HTERT RPE-1 (cell line): ENCODE results near the gene BAHD1.

ENCODE experiments used
- in situ Hi-C: fragments of 300-500 bp; cut with MboI; formaldehyde crosslinking; loops from 4 replicates; pipeline ENCODE4 v1.14.3; 2020; ENCODE audit warnings: low sequenced_read_pairs

The BAHD1 gene

DNA sequence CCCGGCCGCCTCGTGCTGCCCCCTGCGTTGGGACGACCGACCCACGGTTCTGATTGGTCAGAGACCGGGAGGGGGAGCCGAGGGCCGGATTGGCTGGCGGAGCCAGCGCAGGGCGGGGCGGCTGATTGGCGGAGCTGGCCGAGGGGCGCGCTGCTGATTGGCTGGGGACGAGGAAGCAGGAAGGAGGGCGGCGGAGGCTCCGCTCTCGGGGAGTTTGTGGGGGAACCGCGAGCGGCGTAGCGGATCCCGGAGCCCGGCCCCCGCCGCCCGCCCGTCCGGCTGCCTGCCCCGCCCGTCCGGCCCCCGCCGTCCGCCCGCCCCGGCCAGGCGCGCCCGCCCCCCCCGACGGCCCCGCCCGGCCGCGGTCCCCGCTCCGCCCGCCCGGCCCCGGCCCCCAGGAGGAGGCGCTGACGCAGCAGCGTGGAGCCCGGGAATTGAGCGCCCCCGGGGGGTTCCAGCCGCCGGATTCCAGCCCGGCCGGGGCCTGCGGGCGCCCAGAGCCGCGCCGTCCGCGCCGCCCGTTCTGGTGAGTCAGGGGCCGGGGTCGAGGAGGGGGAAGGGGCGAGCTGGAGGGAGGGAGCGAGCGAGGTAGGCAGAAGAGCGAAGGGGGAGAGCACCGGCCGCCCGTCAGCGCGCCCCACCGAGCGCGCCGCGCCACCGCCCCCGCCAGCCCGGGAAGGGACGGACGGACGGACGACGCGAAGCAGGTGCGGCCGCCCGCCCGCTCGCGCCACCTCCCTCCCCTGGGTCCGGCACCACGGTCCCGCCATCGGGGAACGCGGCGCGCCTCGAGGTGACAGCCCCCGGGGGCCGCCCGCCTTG, at the start of gene BAHD1:
TSS of gene BAHD1 (plus strand) at position 211 of the 822 bp plus-strand sequence. CDS start 17,512 bp downstream, outside the sequence.
- in situ Hi-C loops = no loop called here

DNA sequence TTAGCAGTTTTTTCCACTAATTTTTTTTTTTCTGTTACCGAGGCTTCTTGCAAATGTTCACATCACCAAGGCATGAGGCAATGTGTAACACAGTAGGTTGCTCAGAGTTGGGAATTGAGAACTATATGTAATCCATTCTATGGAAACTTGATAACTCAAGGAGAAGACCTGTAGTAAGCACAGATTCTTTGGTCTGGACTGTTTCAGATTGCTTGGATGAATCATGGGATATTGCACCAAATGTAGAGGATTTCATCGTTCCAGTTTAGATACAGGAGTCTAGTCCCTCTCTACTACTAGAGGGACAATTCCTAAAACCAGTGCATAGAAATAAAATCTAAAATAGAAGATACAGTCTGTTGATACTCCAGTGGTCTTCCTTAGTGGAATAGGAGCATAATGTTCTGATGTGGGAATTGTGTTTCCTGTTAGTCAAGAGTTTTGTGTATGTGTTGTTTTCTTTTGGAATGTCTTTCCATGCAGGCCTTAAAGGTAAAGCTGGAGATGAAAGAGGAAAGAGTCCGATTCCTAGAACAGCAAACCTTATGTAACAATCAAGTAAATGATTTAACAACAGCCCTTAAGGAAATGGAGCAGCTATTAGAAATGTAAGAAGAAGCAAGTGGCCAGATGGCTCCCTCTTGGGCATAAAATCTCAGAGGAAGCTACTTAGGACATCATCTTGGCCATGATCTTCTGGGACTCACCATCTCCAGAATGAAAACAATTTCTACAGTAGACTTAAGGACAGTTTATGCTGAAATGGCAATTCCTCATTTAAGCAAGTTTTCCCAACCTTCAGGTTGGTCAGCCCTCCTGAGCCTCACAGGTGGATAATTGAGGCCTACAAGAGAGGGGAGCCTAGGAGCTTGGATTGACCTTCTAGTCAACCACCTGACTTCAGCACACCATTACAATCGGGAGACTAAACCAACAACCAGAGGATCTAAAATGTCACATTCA, 47.5 kb upstream of the BAHD1 start:
- in situ Hi-C loops = no loop called here

DNA sequence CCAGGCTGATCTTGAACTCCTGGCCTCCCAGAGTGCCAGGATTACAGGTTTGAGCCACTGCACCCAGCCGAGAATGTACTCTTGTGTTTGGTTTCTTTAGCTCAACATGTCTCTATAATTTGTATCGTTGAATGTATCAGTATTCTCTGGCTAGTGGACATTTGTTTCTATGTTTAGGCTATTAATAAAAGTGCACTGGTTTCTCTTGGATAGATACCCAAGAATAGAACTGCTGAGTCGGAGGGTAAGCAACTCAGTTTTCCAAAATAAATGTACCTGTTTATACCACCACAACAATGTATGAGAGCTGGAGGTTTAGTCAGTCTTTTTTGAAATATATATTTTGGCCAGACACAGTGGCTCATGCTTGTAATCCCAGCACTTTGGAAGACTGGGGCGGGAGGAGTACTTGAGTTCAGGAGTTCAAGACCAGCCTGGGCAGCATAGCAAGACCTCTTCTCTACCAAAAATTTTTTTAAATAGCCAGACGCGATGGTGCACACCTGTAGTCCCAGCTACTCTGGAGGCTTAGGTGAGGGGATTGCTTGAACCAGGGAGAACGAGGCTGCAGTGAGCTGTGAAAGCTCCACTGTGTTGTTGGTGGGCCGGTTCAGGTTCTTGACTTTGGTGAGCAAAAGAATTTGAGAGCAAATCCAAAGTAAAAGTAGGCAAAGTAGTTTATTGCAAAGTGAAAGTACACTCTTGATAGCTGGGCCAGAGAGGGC, 42.9 kb upstream of the BAHD1 start:
- in situ Hi-C loops = no loop called here

DNA sequence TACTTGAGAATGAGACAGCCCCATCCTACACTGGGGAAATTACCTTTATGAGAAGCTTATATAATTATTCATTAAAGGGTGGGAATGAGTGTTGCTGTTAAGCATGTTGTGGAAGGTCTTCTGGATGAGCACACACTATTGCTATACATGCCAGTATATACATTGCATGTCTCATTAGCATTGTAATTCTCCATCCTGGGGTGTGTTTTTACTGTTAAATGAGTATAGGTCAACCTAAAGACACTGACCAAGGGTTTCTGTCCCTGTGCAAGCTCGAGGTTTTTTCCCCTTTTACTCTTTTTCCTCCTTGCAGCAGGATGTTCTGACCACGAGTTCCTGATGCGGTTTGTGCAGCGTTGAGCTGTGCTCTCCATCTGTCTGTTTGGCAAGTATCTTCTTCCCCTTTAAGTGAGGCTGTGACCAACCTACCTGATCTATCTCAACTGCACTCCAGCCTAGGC, 42.3 kb upstream of the BAHD1 start:
- in situ Hi-C loops = no loop called here

DNA sequence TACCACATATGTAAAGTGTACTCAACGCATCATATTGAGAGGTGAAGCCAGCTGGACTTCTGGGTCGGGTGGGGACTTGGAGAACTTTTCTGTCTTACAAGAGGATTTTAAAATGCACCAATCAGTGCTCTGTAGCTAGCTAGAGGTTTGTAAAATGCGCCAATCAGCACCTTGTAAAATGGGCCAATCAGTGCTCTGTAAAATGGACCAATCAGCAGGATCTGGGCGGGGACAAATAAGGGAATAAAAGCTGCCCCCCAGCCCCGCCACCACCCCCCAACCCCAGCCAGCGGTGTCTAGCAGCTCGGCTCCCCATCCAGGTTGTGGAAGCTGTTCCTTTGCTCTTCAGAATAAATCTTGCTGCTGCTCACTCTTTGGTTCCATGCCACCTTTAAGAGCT, 41.4 kb upstream of the BAHD1 start:
- in situ Hi-C loops = no loop called here

GRCh38 chr15:40405501-40406381, 35.0 kb upstream of the BAHD1 start, which contains the start of gene IVD:
Gene IVD, plus strand, starts transcription at chr15:40405795. Its CDS starts 33 bp downstream, at chr15:40405828.
- in situ Hi-C loops = no loop called here

- in situ Hi-C loops = no loop called here
Observed at GRCh38 chr15:40407330-40407990, 33.3 kb upstream of the BAHD1 start.

DNA sequence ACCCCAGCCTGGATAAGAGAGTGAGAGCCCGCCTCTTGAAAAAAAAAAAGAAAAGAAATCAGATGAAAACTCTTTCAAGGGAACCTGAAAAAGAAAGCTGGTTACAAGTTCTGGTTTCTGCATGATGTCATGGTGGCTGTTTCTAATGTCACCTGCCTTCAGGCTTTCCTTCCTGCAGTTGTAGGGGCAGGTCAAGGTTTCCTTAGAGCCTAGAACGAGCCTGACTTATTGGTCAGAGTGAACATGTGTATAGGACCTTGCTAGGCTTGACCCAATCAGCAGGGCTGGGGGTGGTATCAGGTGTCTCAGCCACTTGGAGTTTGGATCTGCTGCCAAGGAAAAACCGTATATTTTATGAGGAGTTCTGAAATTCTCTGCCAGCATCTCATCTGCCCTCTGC, 31.4 kb upstream of the BAHD1 start:
- in situ Hi-C loops = no loop called here

GRCh38 chr15:40410476-40410875, 30.3 kb upstream of the BAHD1 start:
- in situ Hi-C loops = no loop called here

DNA sequence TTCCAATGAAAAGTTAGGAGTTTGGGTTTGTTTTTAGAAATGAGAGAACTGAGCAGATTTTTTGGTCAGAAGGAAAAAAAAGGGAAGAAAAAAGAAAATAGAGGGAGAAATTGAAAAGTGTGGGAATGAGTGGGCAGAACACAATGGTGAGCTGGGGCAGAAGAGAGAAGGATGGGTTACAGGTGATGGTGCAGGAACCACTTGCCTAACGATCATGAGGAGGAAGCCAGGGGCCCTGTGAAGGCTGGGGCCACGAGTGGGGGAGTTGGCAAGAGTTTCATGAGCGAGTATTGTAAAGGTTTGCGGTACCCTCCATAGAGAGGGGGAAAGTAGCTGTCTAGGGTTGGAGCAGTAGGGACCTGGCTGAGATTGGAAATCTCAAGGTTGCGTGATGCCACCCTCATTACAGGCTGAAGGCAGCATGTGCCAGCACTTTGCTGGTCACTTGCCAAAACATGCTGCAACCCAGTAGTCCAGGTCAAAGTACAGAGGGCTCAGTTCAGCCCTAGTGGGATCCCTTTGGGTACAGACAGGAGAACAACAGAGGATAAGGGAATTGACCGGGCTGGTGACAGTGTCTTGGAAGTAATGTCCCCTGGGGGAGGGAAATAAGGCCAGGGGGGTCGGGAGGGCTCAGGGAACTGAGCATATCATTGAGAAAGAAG, 28.5 kb upstream of the BAHD1 start:
- in situ Hi-C loops = no loop called here

GRCh38 chr15:40413036-40413435, 27.7 kb upstream of the BAHD1 start:
- in situ Hi-C loops = no loop called here

DNA sequence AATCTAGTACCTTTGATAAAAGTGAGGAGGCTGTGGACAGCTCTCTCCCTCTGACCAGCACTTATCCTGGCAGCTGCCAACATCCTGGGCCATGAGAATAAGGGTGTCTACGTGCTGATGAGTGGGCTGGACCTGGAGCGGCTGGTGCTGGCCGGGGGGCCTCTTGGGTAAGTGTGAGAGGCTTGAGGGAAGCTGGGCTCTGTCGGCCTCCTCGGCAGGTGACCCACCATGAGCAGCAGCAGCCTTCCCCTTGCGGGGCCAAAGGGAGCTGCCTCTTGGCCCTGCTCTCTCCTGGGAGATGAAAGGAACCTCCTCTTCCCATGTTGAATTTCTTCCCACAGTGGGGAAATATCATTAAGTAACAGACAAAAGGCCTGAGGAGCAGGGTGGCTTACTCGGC, 25.9 kb upstream of the BAHD1 start:
- in situ Hi-C loops = no loop called here

DNA sequence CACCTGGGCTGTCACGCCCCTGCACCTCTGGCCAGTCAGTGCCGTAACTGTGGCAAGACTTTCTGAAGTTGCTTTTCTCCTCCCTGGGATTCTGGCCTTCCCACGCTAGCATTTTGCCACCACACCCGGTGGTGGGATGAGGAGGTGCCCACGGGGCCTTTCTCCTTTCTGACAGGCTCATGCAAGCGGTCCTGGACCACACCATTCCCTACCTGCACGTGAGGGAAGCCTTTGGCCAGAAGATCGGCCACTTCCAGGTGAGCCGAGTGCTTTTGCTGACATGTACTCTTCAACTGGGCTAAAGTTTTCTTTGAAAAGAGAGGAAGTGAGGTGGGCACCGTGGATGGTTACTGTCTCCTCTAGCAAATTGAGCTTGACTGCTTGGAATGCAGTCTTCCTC, 25.5 kb upstream of the BAHD1 start:
- in situ Hi-C loops = no loop called here

DNA sequence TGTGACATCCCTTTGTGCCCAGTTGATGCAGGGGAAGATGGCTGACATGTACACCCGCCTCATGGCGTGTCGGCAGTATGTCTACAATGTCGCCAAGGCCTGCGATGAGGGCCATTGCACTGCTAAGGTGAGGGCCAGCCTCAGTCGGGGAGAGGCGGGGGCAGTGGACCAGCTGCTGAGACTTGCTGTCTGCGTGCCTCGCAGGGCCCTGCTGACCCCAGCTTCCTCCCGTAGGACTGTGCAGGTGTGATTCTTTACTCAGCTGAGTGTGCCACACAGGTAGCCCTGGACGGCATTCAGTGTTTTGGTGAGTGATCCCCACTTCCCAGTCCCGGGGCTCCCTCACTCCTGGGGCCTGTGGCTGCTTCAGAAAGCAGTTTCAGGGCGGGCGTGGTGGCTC, 24.7 kb upstream of the BAHD1 start:
- in situ Hi-C loops = no loop called here

DNA sequence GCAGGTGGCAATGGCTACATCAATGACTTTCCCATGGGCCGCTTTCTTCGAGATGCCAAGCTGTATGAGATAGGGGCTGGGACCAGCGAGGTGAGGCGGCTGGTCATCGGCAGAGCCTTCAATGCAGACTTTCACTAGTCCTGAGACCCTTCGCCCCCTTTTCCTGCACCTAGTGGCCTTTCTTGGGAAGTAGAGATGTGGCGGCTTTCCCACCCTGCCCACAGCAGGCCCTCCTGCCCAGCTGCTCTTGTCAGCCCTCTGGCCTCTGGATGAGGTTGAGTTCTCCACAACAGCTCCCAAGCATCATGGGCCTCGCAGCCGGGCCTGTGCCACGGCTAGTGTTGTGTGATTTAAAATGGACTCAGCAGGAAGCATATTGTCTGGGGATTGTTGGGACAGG, 22.6 kb upstream of the BAHD1 start:
- in situ Hi-C loops = no loop called here

- in situ Hi-C loops = no loop called here
Observed at GRCh38 chr15:40420071-40420713, 20.6 kb upstream of the BAHD1 start.

DNA sequence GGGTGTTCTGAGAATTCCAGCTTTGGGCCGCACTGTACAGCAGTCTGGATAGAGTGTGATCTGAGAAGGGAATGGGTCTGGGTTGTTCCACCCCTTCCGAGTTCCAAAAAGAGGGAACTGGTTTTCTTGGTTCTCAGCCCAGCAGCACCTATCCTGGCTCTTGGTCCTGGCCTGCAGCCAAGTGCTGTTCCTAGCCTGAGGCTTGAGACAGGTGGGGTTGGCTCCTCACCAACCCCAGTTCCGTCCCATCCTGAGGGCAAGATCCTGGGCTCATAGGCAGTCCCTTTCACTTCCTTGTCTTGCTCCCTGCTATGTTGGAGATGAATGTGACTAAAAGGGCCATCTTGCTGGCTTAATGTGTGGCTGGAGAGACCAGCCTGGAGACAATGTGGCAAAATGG, 20.0 kb upstream of the BAHD1 start:
- in situ Hi-C loops = no loop called here
